22Rv1 (cell line): ENCODE data around the gene MYMK.

Experiments
- H3K27ac ChIP-seq: fragments of 450-650 bp; 2 replicates; pipeline ENCODE4 v1.5.1; 2017
- ZFX ChIP-seq: fragments of 450-650 bp; IDR thresholded peaks from 2 replicates; pipeline ENCODE4 v1.6.1; 2017; ENCODE audit warnings: antibody characterized with exemption, borderline replicate concordance
- TF ChIP-seq, protein P1 (sequence below): fragments of 450-650 bp; IDR thresholded peaks from 2 replicates; pipeline ENCODE4 v1.5.1; 2017; ENCODE audit warnings: mild to moderate bottlenecking

MYMK gene

DNA sequence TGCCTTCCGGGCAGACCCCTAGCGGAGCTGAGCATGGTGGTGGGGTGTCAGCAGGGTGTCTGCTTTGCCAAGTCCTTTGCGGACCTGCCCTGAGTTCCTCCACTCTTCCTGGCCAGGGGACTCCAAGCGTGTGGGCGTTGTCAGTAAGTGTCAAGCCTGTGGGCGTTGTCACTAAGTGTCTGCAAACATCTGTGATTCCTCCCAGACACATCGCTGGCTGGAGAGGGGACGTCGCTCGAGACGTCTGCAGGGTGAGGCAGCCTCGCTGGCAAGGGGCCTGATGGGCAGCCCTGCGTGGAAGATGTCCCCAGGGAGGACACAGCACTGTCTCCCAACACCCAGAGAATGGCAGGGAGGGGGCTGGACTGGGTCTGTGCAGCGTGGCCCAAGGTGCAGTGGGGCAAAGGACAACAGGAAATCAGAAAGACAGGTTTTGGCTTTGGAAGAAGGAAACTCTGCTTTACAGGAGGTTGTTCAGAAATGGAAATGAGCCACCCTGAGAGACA lies 38.6 kb upstream of the MYMK start:
- no peak for TF ChIP-seq ZFX
- TF ChIP-seq, protein P1, sequence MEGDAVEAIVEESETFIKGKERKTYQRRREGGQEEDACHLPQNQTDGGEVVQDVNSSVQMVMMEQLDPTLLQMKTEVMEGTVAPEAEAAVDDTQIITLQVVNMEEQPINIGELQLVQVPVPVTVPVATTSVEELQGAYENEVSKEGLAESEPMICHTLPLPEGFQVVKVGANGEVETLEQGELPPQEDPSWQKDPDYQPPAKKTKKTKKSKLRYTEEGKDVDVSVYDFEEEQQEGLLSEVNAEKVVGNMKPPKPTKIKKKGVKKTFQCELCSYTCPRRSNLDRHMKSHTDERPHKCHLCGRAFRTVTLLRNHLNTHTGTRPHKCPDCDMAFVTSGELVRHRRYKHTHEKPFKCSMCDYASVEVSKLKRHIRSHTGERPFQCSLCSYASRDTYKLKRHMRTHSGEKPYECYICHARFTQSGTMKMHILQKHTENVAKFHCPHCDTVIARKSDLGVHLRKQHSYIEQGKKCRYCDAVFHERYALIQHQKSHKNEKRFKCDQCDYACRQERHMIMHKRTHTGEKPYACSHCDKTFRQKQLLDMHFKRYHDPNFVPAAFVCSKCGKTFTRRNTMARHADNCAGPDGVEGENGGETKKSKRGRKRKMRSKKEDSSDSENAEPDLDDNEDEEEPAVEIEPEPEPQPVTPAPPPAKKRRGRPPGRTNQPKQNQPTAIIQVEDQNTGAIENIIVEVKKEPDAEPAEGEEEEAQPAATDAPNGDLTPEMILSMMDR: no peak
- H3K27ac ChIP-seq: no peak overlapping the region

DNA sequence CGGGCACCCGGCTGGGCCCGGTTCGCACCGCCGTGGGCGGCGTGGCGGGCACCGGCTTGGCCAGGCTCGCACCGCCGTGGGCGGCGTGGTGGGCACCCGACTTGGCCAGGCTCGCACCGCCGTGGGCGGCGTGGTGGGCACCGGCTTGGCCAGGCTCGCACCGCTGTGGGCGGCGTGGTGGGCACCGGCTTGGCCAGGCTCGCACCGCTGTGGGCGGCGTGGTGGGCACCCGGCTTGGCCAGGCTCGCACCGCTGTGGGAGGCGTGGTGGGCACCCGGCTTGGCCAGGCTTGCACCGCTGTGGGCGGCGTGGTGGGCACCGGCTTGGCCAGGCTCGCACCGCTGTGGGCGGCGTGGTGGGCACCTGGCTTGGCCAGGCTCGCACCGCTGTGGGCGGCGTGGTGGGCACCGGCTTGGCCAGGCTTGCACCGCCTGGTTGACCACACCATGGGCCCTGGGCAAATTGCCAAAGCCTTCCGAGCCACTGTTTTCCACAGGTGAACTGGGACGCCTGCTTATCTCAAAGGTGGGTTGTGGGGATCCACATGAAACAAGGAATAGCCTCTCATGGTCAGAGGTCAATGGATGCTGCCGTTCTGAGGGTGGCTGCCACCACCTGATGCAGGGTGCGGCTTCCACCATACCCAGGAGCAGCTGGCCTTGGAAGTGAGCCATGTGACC lies 38.0 kb upstream of the MYMK start:
- TF ChIP-seq, protein P1: no peak
- no peak for TF ChIP-seq ZFX
- H3K27ac ChIP-seq: no peak overlapping the region

DNA sequence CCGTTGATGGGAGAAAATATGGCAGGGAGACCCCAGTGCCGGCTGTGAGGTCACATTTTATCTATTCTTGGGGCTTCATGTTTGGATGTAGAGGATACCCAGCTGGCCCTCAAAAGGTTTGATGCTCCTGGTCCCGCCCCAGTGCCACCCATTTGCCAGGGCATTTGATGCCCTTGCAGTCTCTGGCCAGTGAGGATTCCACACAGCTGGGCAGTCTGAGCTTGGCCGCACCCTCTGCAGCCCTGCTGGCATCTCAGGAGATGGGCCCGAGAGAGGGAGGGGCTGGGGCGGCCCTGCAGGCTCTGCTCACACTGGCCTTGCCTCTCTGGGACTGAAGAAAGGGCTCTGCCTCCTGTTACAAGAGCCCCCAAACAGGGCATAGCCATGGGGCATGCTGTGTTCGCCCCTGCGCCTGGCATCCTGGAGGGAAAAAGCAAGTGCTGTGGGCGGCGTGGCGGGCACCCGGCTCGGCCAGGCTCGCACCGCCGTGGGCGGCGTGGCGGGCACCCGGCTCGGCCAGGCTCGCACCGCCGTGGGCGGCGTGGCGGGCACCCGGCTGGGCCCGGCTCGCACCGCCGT lies 37.3 kb upstream of the MYMK start:
- H3K27ac ChIP-seq: no peak overlapping the region
- TF ChIP-seq, protein P1: no peak
- no peak for TF ChIP-seq ZFX

DNA sequence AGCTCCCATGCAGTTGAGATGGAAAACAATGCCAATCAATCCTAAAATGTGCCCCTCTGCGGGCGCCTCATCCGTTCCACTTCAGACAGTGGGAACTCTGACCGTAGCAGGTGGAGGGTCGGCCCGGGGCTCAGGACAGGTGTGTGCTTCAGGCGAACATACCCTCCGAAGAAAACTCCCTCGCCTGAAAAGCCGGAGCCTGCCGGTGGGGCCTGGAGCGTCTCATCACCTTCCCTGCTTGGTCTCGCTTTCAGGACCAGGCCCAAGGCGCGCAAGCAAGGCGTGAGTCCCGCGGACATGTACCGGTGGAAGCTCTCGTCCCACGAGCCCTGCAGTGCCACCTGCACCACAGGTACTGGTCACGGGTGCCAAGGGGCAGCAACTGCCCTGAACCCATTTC lies 36.2 kb upstream of the MYMK start:
- TF ChIP-seq ZFX: no peak
- TF ChIP-seq, protein P1: no peak
- H3K27ac ChIP-seq: no peak overlapping the region

DNA sequence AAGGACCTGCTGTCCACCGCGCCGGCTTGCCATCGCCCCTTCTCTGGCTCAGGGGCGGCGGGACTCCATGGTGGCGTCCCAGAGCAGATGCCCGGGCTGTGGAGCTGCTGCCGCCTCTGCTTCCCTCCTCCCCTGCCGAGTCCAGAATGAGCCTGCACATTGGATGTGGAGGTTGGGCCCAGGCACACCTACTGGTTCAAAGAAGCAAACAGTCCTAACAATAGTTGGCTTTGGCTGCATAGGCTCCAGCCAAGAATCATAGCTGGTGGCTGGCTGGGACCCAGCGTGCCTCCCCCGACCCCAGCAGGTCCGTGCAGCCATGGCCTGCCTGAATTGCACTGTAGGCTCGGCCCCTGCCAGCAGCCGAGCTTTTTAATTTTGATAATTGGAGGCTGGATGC lies 35.6 kb upstream of the MYMK start:
- no peak overlapping the region for H3K27ac ChIP-seq
- TF ChIP-seq, protein P1: no peak

DNA sequence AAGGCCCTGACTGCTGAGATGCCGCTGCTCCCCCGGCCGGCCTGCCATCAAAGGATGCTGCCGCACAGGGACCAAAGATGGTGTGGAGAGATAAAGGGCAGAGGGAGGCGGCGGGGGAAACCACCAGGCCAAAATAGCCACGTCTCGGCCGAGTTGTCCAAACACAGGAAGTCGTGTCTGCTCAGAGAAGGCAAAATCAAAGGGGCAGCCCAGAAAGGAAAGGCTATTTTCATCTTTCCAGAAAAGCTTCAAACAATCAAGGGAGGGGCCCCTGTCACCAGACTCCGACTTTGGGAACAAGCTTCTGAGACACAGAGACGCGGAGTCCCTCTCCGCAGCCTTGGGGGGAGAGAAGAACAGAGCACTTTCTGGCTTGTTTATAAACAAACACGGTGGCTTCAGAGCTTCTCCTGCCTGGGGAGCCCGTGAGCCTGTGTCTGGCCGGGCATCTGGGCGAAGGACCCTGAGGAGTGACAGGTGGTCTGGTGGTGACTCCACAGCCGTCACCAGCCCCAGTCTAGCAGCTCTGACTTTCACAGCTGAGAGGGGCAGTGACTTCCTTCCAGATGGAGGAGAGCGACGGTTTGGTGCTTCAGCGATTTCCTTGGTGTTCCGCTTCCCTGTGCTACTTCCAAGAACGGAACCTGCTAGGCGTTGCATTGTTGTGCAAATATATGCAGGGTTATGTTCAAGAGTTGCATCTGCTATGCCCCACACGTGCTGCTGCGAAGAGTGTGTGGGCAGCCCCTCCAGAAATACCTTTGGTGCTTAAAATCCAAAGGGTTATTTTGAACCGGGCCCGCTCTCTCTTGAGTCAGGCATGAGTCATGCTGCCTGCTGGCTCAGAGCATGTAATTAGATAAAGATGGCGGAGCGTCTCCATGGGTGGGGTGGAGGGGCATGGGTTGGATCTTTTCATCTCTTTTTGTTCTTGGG lies 33.7 kb upstream of the MYMK start:
- TF ChIP-seq, protein P1: no peak
- no peak overlapping the region for H3K27ac ChIP-seq
